Stimulated activated naive CD8-positive, alpha-beta T cell treated with anti-CD3 and anti-CD28 coated beads, Interleukin-15, Interleukin-2, amounts not matched to agents 100 ng/mL and 50 ng/mL, for 24 hours (primary cell): ENCODE measurements around the gene DUSP5.

Source experiments
- H3K27ac Mint-ChIP-seq: one replicate; pipeline ENCODE4 v1.8.0; 2021; ENCODE audit warnings: mild to moderate bottlenecking, mixed read lengths
- H3K27me3 Mint-ChIP-seq: one replicate; pipeline ENCODE4 v1.8.0; 2021; ENCODE audit warnings: mixed read lengths
- H3K36me3 Mint-ChIP-seq: one replicate; pipeline ENCODE4 v1.8.0; 2021; ENCODE audit warnings: low read depth, mixed read lengths
- H3K4me1 Mint-ChIP-seq: one replicate; pipeline ENCODE4 v1.8.0; 2021; ENCODE audit warnings: low read depth, mixed read lengths
- H3K4me3 Mint-ChIP-seq: one replicate; pipeline ENCODE4 v1.8.0; 2021; ENCODE audit warnings: mild to moderate bottlenecking, mixed read lengths
- H3K9me3 Mint-ChIP-seq: one replicate; pipeline ENCODE4 v1.8.0; 2021; ENCODE audit warnings: mixed read lengths

The DUSP5 gene

GRCh38 chr10:110553905-110554304 is 56.2 kb downstream of the DUSP5 start:
- Mint-ChIP-seq H3K4me3 (no peak overlapping the region), H3K4me1 (peaks cover 7% of the 10 kb centered on the region), H3K27me3 (peaks cover 32% of the 10 kb centered on the region), H3K9me3 (peaks cover 3% of the 10 kb centered on the region), H3K36me3 (no peaks in the 10 kb centered on the region), H3K27ac (no peak overlapping the region)

GRCh38 chr10:110556296-110556695 is 58.6 kb downstream of the DUSP5 start:
- no peak overlapping the region for H3K27ac Mint-ChIP-seq
- H3K9me3 Mint-ChIP-seq: peaks cover 6% of the 10 kb centered on the region
- peaks cover 26% of the 10 kb centered on the region for H3K27me3 Mint-ChIP-seq
- H3K36me3 Mint-ChIP-seq: no peaks in the 10 kb centered on the region
- H3K4me1 Mint-ChIP-seq: peaks cover 7% of the 10 kb centered on the region
- no peak overlapping the region for H3K4me3 Mint-ChIP-seq

- Mint-ChIP-seq H3K9me3 (peaks cover 8% of the 10 kb centered on the region), H3K4me3 (no peak overlapping the region), H3K36me3 (no peaks in the 10 kb centered on the region), H3K27me3 (peaks cover 23% of the 10 kb centered on the region), H3K27ac (no peak overlapping the region), H3K4me1 (peaks cover 7% of the 10 kb centered on the region)
Observed at GRCh38 chr10:110556969-110557601, 59.4 kb downstream of the DUSP5 start.

- Mint-ChIP-seq H3K9me3 (peaks cover 8% of the 10 kb centered on the region), H3K36me3 (no peaks in the 10 kb centered on the region), H3K4me1 (peaks cover 7% of the 10 kb centered on the region), H3K27me3 (peaks cover 18% of the 10 kb centered on the region), H3K4me3 (no peak overlapping the region), H3K27ac (no peak overlapping the region)
Observed at GRCh38 chr10:110558041-110558440, 60.3 kb downstream of the DUSP5 start.

- Mint-ChIP-seq H3K9me3 (peaks cover 8% of the 10 kb centered on the region), H3K4me3 (no peak overlapping the region), H3K36me3 (no peaks in the 10 kb centered on the region), H3K27ac (no peak overlapping the region), H3K4me1 (peaks cover 7% of the 10 kb centered on the region), H3K27me3 (peaks cover 30% of the 10 kb centered on the region)
Observed at GRCh38 chr10:110560012-110560411, 62.3 kb downstream of the DUSP5 start.
